ENCODE results near the gene HDHD5. TPM values are rescaled to one million over a fixed set of nuclear protein-coding genes. Genes with fewer than 3 reads are reported as not detected.

Gene HDHD5
- total RNA-seq, 1 donor from 2014 or later, result 44.3 TPM

DNA sequence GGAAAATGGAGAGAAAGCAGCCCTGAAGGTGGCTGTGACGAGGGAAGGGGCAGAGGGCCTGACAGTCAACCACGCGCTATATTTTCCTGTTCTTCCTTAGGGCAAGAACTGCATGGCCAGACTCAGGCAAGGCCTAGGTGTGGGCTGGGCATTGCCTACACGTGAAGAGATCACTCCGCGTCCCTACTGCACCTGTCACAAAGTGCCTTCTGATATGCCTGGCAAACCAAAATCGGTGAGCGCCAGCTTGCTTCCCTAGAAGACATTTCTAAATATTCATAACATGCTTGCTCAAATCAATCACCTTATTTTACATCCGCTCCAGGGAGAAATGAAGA lies 44.2 kb downstream of the HDHD5 start:
- intact Hi-C loops (cut with micrococcal nuclease), result loop anchor here (5.0 kb wide), 1 partner anchor 42 kb away; the partner anchor contains the start of gene HDHD5
- no peak for DNase-seq (ENCODE audit: low spot score)
- Mint-ChIP-seq H3K9me3 (no peaks in the 10 kb centered on the region), H3K36me3 (ENCODE audit: low read depth) (peaks cover 22% of the 10 kb centered on the region), H3K27me3 (ENCODE audit: low read depth) (peaks cover 8% of the 10 kb centered on the region), H3K4me1 (ENCODE audit: low read depth) (peaks cover 40% of the 10 kb centered on the region), H3K27ac (no peak overlapping the region), H3K4me3 (ENCODE audit: low read depth) (no peak overlapping the region)

GRCh38 chr22:17114173-17114897 lies 44.7 kb downstream of the HDHD5 start:
- intact Hi-C loops (cut with micrococcal nuclease), result no loop called here
- Mint-ChIP-seq H3K27ac (no peak overlapping the region), H3K27me3 (ENCODE audit: low read depth) (peaks cover 8% of the 10 kb centered on the region), H3K9me3 (no peaks in the 10 kb centered on the region), H3K36me3 (ENCODE audit: low read depth) (peaks cover 25% of the 10 kb centered on the region), H3K4me1 (ENCODE audit: low read depth) (peaks cover 40% of the 10 kb centered on the region), H3K4me3 (ENCODE audit: low read depth) (no peak overlapping the region)
- no peak for DNase-seq (ENCODE audit: low spot score)

GRCh38 chr22:17113600-17113999 lies 45.5 kb downstream of the HDHD5 start:
- DNase-seq (ENCODE audit: low spot score), result no peak
- peaks cover 36% of the 10 kb centered on the region for H3K4me1 Mint-ChIP-seq (ENCODE audit: low read depth)
- intact Hi-C loops (cut with micrococcal nuclease), result no loop called here

DNA sequence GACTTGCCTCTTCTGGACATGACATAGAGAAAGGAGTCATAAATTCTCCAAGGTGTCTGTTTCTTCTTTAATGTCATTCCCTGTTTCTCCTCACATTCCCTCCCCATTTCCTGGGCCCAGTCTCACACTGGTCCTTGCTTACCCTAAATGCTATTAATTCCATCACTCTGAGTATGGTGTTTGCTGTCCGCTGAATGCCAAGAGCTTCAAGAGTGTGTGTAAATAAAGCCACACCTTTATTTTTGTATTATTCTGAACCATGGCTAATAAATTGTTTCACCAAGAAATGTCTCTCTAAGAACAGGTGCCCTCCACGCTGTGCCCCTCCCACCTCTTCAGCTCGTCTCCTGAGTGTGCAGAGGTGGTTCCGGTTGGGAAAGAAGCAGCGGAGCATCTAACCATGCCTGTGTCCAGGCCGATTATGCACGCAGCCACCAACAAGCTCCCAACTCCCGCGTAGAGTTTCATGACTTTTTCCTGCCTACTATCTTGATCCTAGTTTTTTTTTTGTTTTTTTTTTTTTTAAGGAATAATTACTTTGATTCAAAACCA lies 46.5 kb downstream of the HDHD5 start:
- Mint-ChIP-seq H3K9me3 (no peaks in the 10 kb centered on the region), H3K27me3 (ENCODE audit: low read depth) (no peaks in the 10 kb centered on the region), H3K4me1 (ENCODE audit: low read depth) (peaks cover 28% of the 10 kb centered on the region), H3K4me3 (ENCODE audit: low read depth) (no peak overlapping the region), H3K36me3 (ENCODE audit: low read depth) (peaks cover 28% of the 10 kb centered on the region), H3K27ac (no peak overlapping the region)
- intact Hi-C loops (cut with micrococcal nuclease), result no loop called here
- DNase-seq (ENCODE audit: low spot score), result no peak

More at GRCh38 chr22:17113600-17113999, 45.5 kb downstream of the HDHD5 start:
- no peak overlapping the region for H3K4me3 Mint-ChIP-seq (ENCODE audit: low read depth)
- H3K27ac Mint-ChIP-seq, result no peak overlapping the region
- no peaks in the 10 kb centered on the region for H3K9me3 Mint-ChIP-seq
- peaks cover 3% of the 10 kb centered on the region for H3K27me3 Mint-ChIP-seq (ENCODE audit: low read depth)
- H3K36me3 Mint-ChIP-seq (ENCODE audit: low read depth), result peaks cover 25% of the 10 kb centered on the region

DNA sequence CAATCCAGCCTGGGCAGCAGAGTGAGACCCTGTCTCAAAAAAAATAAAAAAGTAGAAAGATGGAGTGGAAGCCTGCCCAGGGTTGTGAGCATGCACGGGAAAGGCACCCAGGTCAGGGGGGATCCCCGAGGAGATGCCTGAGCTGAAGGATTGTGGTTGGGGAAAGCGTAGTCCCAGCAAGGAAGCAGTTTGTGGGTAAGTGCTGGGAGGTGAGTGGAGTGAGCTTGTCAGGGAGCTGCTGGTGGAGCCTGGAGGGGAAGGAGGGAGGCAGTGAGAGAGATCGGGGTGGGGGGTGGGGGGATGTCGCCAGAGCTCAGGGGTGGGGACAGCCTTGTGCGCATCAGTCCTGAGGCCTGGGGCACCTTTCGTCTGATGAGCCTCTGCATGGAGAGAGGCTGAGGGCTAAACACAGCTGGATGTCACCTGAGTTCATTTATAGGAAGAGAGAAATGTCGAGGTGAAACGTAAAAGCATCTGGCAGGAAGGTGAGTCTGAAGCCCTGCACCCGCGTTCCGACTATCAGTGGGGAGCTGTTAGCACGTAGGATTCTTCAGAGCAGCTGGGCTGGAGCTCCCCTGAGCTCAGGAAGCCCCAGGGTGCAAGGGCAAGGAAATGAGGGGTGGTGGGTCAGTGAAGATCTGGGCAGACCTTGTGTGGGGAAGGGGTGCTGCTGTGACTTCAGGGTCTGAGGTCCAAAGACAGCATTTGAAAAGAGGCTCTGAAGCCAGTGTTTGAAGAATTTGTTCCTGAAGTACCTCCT lies 48.1 kb downstream of the HDHD5 start:
- no peak overlapping the region for H3K4me3 Mint-ChIP-seq (ENCODE audit: low read depth)
- peaks cover 39% of the 10 kb centered on the region for H3K36me3 Mint-ChIP-seq (ENCODE audit: low read depth)
- intact Hi-C loops (cut with micrococcal nuclease), result no loop called here
- no peaks in the 10 kb centered on the region for H3K27me3 Mint-ChIP-seq (ENCODE audit: low read depth)
- H3K27ac Mint-ChIP-seq, result no peak overlapping the region
- H3K9me3 Mint-ChIP-seq, result no peaks in the 10 kb centered on the region
- peaks cover 25% of the 10 kb centered on the region for H3K4me1 Mint-ChIP-seq (ENCODE audit: low read depth)
- DNase-seq (ENCODE audit: low spot score), result no peak

DNA sequence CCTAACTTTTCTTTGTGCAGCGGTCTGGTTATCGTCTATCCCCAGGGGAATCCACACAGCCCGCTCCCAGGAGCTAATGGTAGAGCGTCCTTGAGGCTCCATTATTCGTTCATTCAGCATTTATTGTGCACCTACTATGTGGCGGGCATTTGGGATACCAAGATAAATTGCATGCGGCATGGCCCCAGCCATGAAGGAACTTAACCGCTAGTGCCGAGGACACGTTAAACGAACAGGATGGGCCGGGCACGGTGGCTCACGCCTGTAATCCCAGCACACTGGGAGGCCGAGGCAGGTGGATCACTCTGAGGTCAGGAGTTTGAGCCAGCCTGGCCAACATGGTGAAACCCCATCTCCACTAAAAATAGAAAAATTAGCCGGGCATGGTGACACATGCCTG lies 49.1 kb downstream of the HDHD5 start:
- peaks cover 49% of the 10 kb centered on the region for H3K36me3 Mint-ChIP-seq (ENCODE audit: low read depth)
- no peak overlapping the region for H3K4me3 Mint-ChIP-seq (ENCODE audit: low read depth)
- H3K9me3 Mint-ChIP-seq, result no peaks in the 10 kb centered on the region
- no peaks in the 10 kb centered on the region for H3K27me3 Mint-ChIP-seq (ENCODE audit: low read depth)
- intact Hi-C loops (cut with micrococcal nuclease), result no loop called here
- H3K27ac Mint-ChIP-seq, result no peak overlapping the region
- no peak for DNase-seq (ENCODE audit: low spot score)
- H3K4me1 Mint-ChIP-seq (ENCODE audit: low read depth), result peaks cover 22% of the 10 kb centered on the region

DNA sequence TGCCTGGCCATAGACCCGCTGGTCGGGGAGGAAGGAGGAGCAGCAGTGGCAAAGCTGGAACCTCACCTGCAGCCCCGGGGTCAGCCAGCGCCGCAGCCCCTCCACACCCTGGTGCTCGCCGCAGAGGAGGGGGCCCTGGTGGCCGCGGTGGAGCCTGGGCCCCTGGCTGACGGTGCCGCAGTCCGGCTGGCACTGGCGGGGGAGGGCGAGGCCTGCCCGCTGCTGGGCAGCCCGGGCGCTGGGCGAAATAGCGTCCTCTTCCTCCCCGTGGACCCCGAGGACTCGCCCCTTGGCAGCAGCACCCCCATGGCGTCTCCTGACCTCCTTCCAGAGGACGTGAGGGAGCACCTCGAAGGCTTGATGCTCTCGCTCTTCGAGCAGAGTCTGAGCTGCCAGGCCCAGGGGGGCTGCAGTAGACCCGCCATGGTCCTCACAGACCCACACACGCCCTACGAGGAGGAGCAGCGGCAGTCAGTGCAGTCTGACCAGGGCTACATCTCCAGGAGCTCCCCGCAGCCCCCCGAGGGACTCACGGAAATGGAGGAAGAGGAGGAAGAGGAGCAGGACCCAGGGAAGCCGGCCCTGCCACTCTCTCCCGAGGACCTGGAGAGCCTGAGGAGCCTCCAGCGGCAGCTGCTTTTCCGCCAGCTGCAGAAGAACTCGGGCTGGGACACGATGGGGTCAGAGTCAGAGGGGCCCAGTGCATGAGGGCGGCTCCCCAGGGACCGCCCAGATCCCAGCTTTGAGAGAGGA lies 49.8 kb downstream of the HDHD5 start:
- Mint-ChIP-seq H3K36me3 (ENCODE audit: low read depth) (peaks cover 53% of the 10 kb centered on the region), H3K9me3 (no peaks in the 10 kb centered on the region), H3K4me1 (ENCODE audit: low read depth) (peaks cover 19% of the 10 kb centered on the region), H3K27me3 (ENCODE audit: low read depth) (no peaks in the 10 kb centered on the region), H3K27ac (no peak overlapping the region), H3K4me3 (ENCODE audit: low read depth) (no peak overlapping the region)
- intact Hi-C loops (cut with micrococcal nuclease), result no loop called here
- no peak for DNase-seq (ENCODE audit: low spot score)

DNA sequence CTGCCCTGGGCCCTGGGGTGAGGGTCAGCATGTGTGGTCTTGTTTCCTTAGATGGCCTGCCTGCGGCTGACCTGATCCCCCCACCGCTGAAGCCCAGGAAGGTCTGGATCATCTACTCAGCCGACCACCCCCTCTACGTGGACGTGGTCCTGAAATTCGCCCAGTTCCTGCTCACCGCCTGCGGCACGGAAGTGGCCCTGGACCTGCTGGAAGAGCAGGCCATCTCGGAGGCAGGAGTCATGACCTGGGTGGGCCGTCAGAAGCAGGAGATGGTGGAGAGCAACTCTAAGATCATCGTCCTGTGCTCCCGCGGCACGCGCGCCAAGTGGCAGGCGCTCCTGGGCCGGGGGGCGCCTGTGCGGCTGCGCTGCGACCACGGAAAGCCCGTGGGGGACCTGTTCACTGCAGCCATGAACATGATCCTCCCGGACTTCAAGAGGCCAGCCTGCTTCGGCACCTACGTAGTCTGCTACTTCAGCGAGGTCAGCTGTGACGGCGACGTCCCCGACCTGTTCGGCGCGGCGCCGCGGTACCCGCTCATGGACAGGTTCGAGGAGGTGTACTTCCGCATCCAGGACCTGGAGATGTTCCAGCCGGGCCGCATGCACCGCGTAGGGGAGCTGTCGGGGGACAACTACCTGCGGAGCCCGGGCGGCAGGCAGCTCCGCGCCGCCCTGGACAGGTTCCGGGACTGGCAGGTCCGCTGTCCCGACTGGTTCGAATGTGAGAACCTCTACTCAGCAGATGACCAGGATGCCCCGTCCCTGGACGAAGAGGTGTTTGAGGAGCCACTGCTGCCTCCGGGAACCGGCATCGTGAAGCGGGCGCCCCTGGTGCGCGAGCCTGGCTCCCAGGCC lies 50.6 kb downstream of the HDHD5 start:
- intact Hi-C loops (cut with micrococcal nuclease), result no loop called here
- Mint-ChIP-seq H3K4me1 (ENCODE audit: low read depth) (peaks cover 19% of the 10 kb centered on the region), H3K4me3 (ENCODE audit: low read depth) (no peak overlapping the region), H3K27ac (no peak overlapping the region), H3K9me3 (no peaks in the 10 kb centered on the region), H3K27me3 (ENCODE audit: low read depth) (no peaks in the 10 kb centered on the region), H3K36me3 (ENCODE audit: low read depth) (peaks cover 55% of the 10 kb centered on the region)
- no peak for DNase-seq (ENCODE audit: low spot score)

DNA sequence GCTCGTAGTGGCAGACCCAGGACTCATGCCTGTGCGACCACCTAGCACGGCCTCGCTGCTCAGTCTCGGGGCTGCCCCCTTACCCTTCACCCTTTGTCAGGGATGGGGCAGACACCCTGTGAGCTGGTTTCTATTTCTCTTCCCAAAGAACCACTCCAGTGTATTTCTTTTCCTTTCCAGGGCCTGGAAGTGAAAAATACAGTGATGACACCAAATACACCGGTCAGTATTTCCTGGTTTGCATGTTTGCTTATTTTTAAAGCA lies 51.6 kb downstream of the HDHD5 start:
- intact Hi-C loops (cut with micrococcal nuclease), result loop anchor here (1.0 to 2.0 kb wide), 3 partner anchors 9 to 33 kb away; partner anchors contain the start of gene IL17RA
- Mint-ChIP-seq H3K27ac (no peak overlapping the region), H3K36me3 (ENCODE audit: low read depth) (peaks cover 64% of the 10 kb centered on the region), H3K4me1 (ENCODE audit: low read depth) (peaks cover 19% of the 10 kb centered on the region), H3K9me3 (no peaks in the 10 kb centered on the region), H3K27me3 (ENCODE audit: low read depth) (no peaks in the 10 kb centered on the region), H3K4me3 (ENCODE audit: low read depth) (no peak overlapping the region)
- DNase-seq (ENCODE audit: low spot score), result no peak

GRCh38 chr22:17106785-17107546 lies 52.1 kb downstream of the HDHD5 start:
- H3K4me1 Mint-ChIP-seq (ENCODE audit: low read depth), result peaks cover 23% of the 10 kb centered on the region
- H3K4me3 Mint-ChIP-seq (ENCODE audit: low read depth), result peak overlapping the region; percentile 51
- no peaks in the 10 kb centered on the region for H3K9me3 Mint-ChIP-seq
- peaks cover 69% of the 10 kb centered on the region for H3K36me3 Mint-ChIP-seq (ENCODE audit: low read depth)
- no peaks in the 10 kb centered on the region for H3K27me3 Mint-ChIP-seq (ENCODE audit: low read depth)
- DNase-seq (ENCODE audit: low spot score), result no peak
- intact Hi-C loops (cut with micrococcal nuclease), result loop anchor here (1.0 to 2.0 kb wide), 3 partner anchors 9 to 32 kb away; partner anchors contain the start of gene IL17RA
- peak overlapping the region; percentile 46 for H3K27ac Mint-ChIP-seq

DNA sequence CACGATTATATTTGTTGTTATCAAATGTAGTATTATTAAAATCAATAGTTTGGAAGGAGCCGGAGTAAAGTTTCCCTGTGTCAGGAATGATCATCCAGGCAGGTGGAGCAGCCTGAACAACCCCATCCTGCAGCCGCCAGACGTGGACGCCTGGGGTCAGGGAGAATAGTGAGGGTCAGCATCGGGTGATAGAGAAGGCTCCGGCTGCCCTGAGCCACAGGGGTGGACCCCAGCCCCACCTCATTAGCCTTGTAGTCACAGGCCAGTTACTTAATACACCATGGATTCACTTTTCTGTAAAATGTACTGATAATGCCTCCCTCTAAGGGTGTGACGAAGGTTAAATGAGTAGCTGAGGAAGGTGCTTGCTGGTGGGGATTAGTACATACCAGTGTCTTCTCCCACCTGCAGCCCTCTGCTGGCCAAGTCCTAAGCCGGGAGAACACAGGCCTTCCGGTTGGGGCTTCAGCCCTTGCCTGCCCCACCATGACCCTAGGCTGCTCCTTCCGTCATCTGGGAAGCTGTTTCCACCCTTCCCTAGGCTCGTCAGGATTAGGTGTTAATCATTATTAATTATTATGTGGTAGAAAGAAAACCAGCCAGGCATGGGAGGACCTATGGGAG lies 52.8 kb downstream of the HDHD5 start:
- peak overlapping the region; percentile 51 for H3K4me3 Mint-ChIP-seq (ENCODE audit: low read depth)
- intact Hi-C loops (cut with micrococcal nuclease), result loop anchor here (2.0 kb wide), 2 partner anchors 21 to 31 kb away; partner anchors contain the start of gene IL17RA
- H3K4me1 Mint-ChIP-seq (ENCODE audit: low read depth), result peaks cover 30% of the 10 kb centered on the region
- H3K27me3 Mint-ChIP-seq (ENCODE audit: low read depth), result no peaks in the 10 kb centered on the region
- peaks cover 70% of the 10 kb centered on the region for H3K36me3 Mint-ChIP-seq (ENCODE audit: low read depth)
- no peaks in the 10 kb centered on the region for H3K9me3 Mint-ChIP-seq
- DNase-seq (ENCODE audit: low spot score), result no peak
- H3K27ac Mint-ChIP-seq, result peak overlapping the region; percentile 46

Measured in activated T-helper 2 cell treated with anti-CD3 and anti-CD28 coated beads, Interferon-gamma antibody, Interleukin-2, Interleukin-4, amounts not matched to agents 10 μg/mL and 5 μg/mL and 100 μg/mL, durations not matched to agents 14 hours and 24 hours and 36 hours (primary cell).